HG03039 (cell line): ENCODE data around the gene IL17D.
"Not testable (repeated sequence)": the region's sequence is repeated elsewhere in the genome, so short reads cannot be mapped to it uniquely, and the experiment has no call there.

ENCODE experiments used
- ATAC-seq: cut with Tn5 transposase; IDR thresholded peaks from one replicate; pipeline ENCODE4 v1.9.1; 2021; ENCODE audit warnings: mild to moderate bottlenecking, moderate library complexity; ENCODE audit not compliant: unreplicated experiment

Gene IL17D

GRCh38 chr13:20717581-20718542 lies 14.4 kb downstream of the IL17D start:
- no peak for ATAC-seq

- ATAC-seq: no peak
Measured at GRCh38 chr13:20718958-20719566, 15.6 kb downstream of the IL17D start.

- no peak for ATAC-seq
Measured at GRCh38 chr13:20719783-20720182, 16.3 kb downstream of the IL17D start.

- ATAC-seq: no peak
Measured at GRCh38 chr13:20720499-20720898, 17.0 kb downstream of the IL17D start.

GRCh38 chr13:20721058-20721453 lies 17.6 kb downstream of the IL17D start:
- ATAC-seq: no peak

- ATAC-seq: no peak
Measured at GRCh38 chr13:20721454-20722357, 18.2 kb downstream of the IL17D start.

GRCh38 chr13:20727856-20728255 lies 24.4 kb downstream of the IL17D start:
- ATAC-seq: no peak

GRCh38 chr13:20728579-20729311 lies 25.2 kb downstream of the IL17D start:
- ATAC-seq: no peak

GRCh38 chr13:20729633-20730585 lies 26.4 kb downstream of the IL17D start:
- ATAC-seq: no peak

- no peak for ATAC-seq
Measured at GRCh38 chr13:20738616-20739015, 35.1 kb downstream of the IL17D start.

GRCh38 chr13:20740021-20740420 lies 36.5 kb downstream of the IL17D start:
- no peak for ATAC-seq

GRCh38 chr13:20743830-20744404 lies 40.4 kb downstream of the IL17D start:
- not testable (repeated sequence) for ATAC-seq

- no peak for ATAC-seq
Measured at GRCh38 chr13:20749377-20749776, 45.9 kb downstream of the IL17D start.

GRCh38 chr13:20754009-20754408 lies 50.5 kb downstream of the IL17D start:
- no peak for ATAC-seq

- no peak for ATAC-seq
Measured at GRCh38 chr13:20760872-20761271, 57.4 kb downstream of the IL17D start.

- no peak for ATAC-seq
Measured at GRCh38 chr13:20767309-20767943, 63.9 kb downstream of the IL17D start.

GRCh38 chr13:20769091-20769490 lies 65.6 kb downstream of the IL17D start:
- ATAC-seq: no peak

- ATAC-seq: no peak
Measured at GRCh38 chr13:20769834-20770233, 66.3 kb downstream of the IL17D start.
